ENCODE data around the gene SLX9.

DNA sequence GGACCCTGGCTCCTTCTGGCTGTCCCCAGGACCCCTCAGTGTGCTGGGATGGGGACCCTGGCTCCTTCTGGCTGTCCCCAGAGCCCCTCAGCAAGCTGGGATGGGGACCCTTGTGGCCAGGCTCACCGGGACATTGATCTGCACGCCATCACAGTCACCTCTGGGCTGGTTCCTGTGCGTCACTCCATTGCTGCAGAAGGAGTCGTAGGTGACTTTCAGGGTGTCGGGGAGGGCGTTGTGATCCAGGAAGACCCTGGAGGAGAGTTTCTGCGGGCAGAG, 46.6 kb upstream of the SLX9 start:
- TF ChIP-seq YY1 (IDR thresholded peaks at IDR 0.05; ENCODE audit: insufficient read depth, insufficient read length): no peak
- no peak for TF ChIP-seq ZNF274 (IDR thresholded peaks at IDR 0.05; ENCODE audit: low read depth, low read length)
- TF ChIP-seq SUZ12 (IDR thresholded peaks at IDR 0.05; ENCODE audit: extremely low read depth, insufficient read depth, insufficient read length): no peak

Data from NT2/D1 (cell line).